DLD1 (cell line): ENCODE data around the gene MAST4.

Experiments
- in situ Hi-C: cut with HindIII; loops from 2 replicates; pipeline ENCODE4 v1.10.0; 2017; ENCODE audit warnings: low sequenced_read_pairs

MAST4 gene

DNA sequence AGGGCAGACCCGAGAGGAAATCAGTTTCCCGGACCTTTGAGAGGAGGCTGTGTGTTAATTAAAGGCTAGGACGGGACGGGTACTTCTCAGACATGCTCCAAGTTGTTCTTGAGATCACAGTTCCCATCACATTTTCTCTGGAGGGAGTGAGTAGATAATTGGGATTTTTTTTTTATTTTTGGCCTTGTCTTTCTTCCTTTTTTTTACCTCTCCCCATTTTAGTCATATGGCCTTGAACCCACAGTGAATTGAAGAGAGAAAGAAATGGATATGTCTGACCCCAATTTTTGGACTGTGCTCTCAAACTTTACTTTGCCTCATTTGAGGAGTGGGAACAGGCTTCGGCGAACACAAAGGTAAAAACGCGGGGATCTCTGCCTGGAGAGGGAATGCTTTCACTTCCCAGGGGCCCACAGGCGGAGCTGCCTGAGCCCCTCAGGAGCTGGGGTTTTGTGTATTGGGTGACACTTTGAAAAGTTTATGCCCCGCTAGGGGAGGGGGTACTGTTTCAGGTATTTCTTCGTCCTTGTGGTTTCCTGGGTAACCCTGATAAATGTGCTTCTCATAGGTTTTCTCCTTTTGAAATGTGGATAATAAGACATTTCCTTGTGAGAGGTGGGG, 408.6 kb downstream of the MAST4 start:
- in situ Hi-C loops, result no loop called here

DNA sequence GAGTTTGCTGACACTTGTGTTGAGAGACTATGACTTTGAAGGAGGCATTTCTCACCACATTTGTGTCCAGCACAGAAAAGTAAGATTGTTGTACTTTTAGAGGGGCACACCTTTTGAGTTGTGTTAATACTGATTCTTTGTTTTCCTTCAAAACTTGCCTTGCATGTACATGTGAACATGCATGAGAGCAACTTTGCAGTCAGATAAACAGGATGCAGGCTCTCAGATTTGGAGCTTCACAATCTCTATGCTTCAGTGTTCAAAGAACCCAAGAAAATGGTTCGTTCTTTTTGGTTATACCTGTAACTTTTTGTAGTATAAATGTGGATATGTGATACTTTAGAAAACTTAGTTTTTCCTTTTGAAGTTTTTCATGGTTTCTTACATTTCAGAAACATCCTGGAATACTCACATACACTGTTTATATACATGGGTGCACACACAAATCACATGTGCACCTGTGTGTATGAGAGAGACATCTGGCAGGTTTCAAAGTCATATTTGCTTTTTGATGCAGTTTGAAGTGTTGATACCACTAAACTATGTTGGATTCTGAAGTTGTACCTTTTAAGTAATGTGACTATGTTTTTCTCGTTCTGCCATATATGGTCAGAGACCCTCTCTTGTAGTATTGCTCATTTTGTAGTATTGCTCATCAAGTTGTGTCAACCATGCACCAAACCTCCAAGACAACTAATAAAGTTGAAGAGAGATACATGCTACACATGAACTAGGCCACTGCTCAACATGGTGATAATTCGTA, 409.7 kb downstream of the MAST4 start:
- in situ Hi-C loops, result no loop called here

DNA sequence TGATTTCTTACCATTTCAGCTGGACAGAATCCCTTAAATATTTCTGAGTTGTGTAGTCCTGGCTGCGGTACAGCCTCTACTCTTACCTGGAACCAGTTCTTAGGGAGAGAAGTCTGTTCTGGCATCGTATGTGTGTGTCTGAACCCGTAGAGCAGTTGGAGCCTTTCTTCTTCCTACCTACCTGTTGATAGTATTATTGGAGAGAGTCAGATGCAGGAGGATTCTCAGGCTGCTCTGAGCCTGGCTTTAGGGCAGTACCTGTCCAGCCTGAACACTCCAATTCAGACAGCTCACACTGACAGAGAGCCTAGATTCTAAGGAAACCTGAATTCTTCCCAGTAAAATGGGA, 410.3 kb downstream of the MAST4 start:
- in situ Hi-C loops, result no loop called here

- in situ Hi-C loops, result no loop called here
These were observed 412.8 kb downstream of the MAST4 start for GRCh38 chr5:67009028-67009427.

DNA sequence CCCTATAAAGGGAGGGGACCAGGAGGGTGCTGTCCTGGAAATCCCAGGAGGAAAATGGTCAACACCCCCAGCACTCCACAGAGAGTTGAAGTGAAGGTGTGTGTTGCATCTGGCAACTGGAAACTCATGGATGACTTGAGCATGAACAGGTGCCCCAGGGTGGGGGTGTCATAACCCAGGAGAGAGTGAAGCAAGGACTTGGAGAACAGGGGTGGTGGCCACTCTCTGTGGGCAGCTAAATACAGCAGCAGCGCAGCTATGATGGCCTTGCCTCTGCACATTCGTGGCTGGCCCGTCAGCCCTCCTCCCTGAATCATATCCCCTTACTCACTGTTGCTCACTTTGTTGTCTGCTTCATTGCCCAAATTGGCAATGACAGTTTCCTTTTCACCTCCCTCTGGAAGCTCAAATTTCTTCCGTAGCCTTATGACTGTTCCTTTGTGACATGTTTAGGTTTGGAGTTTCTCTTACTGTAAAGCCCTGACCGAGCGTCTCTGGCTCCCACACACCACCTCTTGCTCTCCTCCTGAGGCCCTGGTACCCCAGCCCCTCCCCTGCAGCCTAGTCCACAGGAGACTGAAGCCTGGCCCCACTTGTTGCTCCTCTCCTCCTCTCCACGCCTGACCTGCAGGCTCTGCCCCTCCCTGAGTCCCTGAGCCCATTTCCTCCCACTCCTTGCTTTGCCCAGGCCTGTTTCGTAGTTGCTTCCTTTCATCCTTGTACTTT, 414.7 kb downstream of the MAST4 start:
- in situ Hi-C loops, result no loop called here

DNA sequence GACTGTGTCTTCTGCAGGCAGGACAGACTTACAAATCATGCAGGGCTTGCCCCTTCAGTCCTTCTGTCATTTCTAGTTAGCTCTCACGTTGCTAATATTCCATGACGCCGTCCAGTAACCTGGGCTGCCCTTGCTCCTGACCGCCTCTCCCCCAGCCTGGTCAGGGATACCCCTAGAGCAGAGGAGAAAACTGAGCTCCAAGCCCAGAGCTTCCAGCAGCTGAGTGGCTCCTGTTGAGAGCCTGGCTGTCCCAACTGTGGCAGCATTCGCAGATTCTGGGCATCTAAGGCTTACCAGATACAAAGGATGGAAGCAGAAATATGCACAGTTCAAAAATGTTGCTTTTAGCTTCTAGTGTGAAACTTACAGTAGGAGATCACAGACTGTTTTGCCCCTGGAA, 415.2 kb downstream of the MAST4 start:
- in situ Hi-C loops, result no loop called here

DNA sequence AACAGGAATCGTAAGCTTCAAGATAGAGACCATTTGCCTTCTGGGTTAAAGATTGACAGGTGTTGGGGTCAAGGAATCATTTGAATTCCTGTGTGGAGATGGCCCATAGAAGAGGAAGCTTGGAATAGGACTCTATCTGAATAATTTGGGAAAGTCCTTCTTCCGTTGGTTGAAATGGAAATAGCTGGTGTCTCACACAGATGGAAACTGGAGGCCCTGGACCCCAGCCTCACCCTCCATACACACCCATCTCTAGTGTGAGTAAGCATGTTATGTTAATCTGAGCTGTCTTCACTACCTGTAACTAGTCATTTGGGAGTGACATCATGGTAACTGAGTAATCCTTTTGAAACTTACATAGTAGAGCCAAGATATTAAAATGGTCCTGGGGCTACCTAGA, 416.0 kb downstream of the MAST4 start:
- in situ Hi-C loops, result no loop called here

GRCh38 chr5:67013719-67014118, 417.5 kb downstream of the MAST4 start:
- in situ Hi-C loops, result no loop called here

- in situ Hi-C loops, result no loop called here
These were observed 418.0 kb downstream of the MAST4 start for GRCh38 chr5:67014191-67014590.

DNA sequence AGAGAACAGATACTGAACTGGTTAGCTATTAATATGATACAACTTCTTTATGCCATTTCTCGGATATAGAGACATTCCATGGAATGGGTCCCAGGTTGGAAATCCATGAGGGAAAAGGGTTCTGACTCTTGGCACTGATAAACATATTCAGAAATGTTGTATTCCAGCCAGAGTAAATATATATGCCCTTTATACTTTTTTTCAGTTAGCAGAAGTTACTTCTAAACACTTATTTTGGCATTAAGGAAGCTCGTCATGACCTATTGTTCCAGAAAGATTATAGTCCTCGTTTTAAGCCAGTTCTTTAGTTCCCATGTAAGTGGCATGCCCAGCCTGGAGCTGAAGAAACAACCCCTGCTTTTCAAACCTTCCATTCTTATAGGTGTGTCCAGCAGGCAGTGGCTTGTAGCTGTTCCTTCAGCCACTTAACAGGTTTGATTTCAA, 418.8 kb downstream of the MAST4 start:
- in situ Hi-C loops, result no loop called here

- in situ Hi-C loops, result no loop called here
These were observed 419.5 kb downstream of the MAST4 start for GRCh38 chr5:67015541-67016191.

DNA sequence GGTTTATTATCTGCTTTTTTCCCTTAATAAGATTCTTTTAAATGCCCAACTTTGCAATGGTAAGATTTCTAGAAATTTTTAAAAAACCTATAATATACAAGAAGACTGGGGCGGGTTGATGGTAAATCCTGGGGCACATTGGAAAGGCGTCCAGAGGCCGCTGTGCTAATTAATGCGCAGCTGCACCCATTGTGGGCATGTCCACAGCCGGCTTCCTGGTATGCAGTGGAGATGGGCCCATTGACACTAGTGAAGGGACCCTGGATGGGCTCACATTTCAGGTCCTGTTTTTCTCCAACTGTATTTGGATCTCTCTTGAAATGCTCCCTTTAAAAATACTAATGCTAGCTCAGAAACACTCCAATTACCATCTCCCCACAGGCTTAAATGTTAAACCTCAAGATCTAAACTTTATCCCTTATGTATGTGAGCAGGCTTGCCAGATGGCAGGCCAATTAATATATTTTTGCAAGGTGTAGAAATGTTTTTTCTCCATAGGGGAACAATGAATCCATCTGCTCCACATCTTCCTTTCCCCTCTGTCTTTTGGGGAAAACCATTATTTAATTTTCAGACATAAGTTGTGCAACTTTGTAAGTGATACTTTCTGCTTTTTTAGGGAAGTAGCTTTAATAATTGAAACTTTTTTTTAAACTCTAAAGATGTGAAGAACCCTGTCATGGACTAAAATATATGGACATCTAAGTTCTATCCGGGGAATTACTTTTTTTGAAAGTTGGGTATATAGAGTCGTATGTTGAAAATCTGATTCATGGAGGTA, 423.1 kb downstream of the MAST4 start:
- in situ Hi-C loops, result no loop called here

DNA sequence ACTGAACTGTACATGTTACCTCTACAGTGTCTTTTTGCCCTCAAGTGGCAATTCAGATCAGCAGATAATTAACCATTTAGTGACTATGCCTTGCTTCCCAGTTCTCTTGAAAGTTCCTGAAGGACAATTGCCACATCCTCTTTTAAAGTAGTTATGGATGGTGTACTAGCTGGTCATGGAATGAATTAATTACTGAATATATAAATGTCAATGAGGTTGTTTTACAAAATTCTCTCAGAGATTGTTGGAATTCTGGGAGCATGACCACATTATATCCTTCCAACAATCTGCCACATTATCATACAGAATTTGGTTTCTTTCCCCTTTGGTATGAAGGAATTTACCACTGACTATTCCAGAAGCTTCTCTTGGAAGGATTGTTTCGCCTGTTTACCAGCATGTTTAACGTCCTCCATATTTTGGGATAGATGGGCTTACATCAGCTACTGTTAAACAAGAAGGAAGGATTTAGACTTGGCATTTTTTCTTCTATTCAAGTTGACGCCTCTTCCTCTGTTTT, 424.0 kb downstream of the MAST4 start:
- in situ Hi-C loops, result no loop called here

DNA sequence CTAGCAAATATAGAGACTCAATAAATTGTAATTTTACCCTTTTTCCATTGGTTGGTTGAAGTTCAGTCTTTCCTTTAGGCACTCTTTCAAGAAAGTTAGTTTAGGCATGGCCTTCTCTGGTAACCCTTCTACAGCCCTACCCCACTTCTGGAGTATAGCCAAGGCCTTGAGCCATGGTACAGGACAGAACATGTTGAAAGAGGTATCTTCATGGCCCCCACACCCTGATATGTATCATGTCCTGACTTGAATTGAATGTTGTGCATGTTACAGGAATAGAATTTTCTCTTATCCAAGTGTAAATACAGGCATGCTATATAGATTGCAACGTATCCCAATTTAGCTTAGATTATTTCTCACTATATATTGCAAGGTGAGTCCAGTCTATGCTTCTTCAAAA, 424.8 kb downstream of the MAST4 start:
- in situ Hi-C loops, result no loop called here

GRCh38 chr5:67021521-67021920, 425.3 kb downstream of the MAST4 start:
- in situ Hi-C loops, result no loop called here

DNA sequence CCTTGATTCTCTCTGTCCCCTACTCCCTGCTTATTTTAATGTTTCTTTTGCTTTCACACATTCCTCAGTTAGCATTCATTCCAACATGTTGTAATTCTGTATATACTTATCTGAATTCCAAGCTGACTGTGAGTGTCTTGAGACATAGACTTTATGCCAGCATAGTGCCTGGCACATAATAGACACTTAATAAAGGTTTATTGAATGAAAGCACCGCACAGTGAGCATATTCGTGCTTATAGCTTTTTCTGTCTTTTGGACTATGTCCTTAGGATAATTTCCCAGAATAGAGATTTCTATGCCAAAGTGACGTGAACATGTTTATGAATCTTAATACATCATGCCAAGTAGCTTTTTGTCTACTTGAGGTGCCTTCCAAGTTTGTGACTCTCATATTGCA, 425.8 kb downstream of the MAST4 start:
- in situ Hi-C loops, result no loop called here

GRCh38 chr5:67025457-67025856, 429.3 kb downstream of the MAST4 start:
- in situ Hi-C loops, result no loop called here

GRCh38 chr5:67026278-67026677, 430.1 kb downstream of the MAST4 start:
- in situ Hi-C loops, result no loop called here

GRCh38 chr5:67027171-67027570, 431.0 kb downstream of the MAST4 start:
- in situ Hi-C loops, result no loop called here

DNA sequence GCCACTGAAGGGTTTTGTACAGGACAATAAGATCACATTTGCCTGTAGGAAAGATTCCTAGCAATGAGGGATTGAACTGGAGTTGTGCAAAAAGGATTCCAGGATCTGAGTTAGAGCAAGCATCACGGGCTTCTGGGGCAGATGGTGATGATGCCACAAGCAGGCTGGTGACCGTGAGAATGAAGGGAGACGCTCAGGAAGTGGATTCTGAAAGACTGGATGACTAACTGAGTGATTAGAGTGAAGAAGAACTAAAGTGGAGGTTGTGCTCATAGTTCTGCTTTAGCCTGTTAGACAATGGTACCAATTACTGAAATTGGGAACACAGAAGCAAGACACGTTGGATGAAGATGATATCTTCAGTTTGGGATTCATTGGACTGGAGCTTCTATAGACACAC, 432.2 kb downstream of the MAST4 start:
- in situ Hi-C loops, result no loop called here

- in situ Hi-C loops, result no loop called here
These were observed 432.7 kb downstream of the MAST4 start for GRCh38 chr5:67028941-67029340.
